Fibroblast of lung (primary cell): ENCODE data around the gene CARMIL1. TPM values are rescaled to one million over a fixed set of nuclear protein-coding genes. Genes with fewer than 3 reads are reported as not detected.
A peak's percentile ranks its signal among the peaks of the same experiment; 100 is the strongest.

Experiments
- DNase-seq, 2 donors: peaks; one replicate each; pipeline versions ENCODE4 v3.0.0 to v3.0.0-alpha.2; 2010; ENCODE audit warnings: low read depth in 2 of 2
- H2AFZ ChIP-seq: 2 replicates; pipeline ENCODE4 v1.5.1; 2012; ENCODE audit warnings: low read length, control low read depth, inconsistent platforms
- H3K27ac ChIP-seq: 2 replicates; pipeline ENCODE4 v1.5.1; 2011; ENCODE audit warnings: low read length, control low read depth; ENCODE audit not compliant: insufficient read depth
- H3K27me3 ChIP-seq: 2 replicates; pipeline ENCODE4 v1.5.1; 2011; ENCODE audit warnings: mild to moderate bottlenecking, low read length; ENCODE audit not compliant: control insufficient read depth, insufficient read depth
- H3K36me3 ChIP-seq: 2 replicates; pipeline ENCODE4 v1.5.1; 2011; ENCODE audit warnings: low read length; ENCODE audit not compliant: control insufficient read depth, insufficient read depth
- H3K4me1 ChIP-seq: 2 replicates; pipeline ENCODE4 v1.5.1; 2011; ENCODE audit warnings: low read length; ENCODE audit not compliant: control insufficient read depth, insufficient read depth; ENCODE audit errors: extremely low read depth
- H3K4me2 ChIP-seq: 2 replicates; pipeline ENCODE4 v1.5.1; 2011; ENCODE audit warnings: low read length, control low read depth; ENCODE audit not compliant: insufficient read depth; ENCODE audit errors: extremely low read depth
- H3K4me3 ChIP-seq, 4 experiments: fragments of 200-600 bp in 1 of 4; sonication (generic) in 1 of 4; replicated peaks in 1 of 4; 2 replicates each; pipeline ENCODE4 v1.5.1; 2011 to 2016; ENCODE audit warnings: low read length in 4 of 4, low read depth in 3 of 4, mild to moderate bottlenecking in 3 of 4, control low read depth in 2 of 4, inconsistent platforms in 1 of 4, mixed read lengths in 1 of 4; ENCODE audit not compliant: insufficient read depth in 1 of 4; ENCODE audit errors: control extremely low read depth in 1 of 4
- H3K79me2 ChIP-seq: 2 replicates; pipeline ENCODE4 v1.5.1; 2012; ENCODE audit warnings: mild to moderate bottlenecking, low read length, inconsistent platforms; ENCODE audit not compliant: control insufficient read depth, insufficient read depth
- H3K9ac ChIP-seq: 2 replicates; pipeline ENCODE4 v1.5.1; 2011; ENCODE audit warnings: mild to moderate bottlenecking, low read length, control low read depth; ENCODE audit not compliant: insufficient read depth
- H3K9me3 ChIP-seq: 2 replicates; pipeline ENCODE4 v1.5.1; 2012; ENCODE audit warnings: low read depth, low read length; ENCODE audit not compliant: control insufficient read depth, insufficient read depth
- H4K20me1 ChIP-seq: 2 replicates; pipeline ENCODE4 v1.5.1; 2011; ENCODE audit warnings: low read length; ENCODE audit not compliant: control insufficient read depth, insufficient read depth; ENCODE audit errors: extremely low read depth
- EZH2 ChIP-seq: IDR thresholded peaks from 2 replicates; pipeline ENCODE4 v1.5.1; 2012; ENCODE audit warnings: low read length, control low read depth, mild to moderate bottlenecking; ENCODE audit errors: missing control alignments
- polyA plus RNA-seq, 2 donors: library from polyadenylated mRNA; depleted of rRNA in 1 of 2; stranded (reverse) in 1 of 2; unstranded in 1 of 2; fragments of >200 nt; gene quantifications; 2 replicates each; pipeline ENCODE4 v1.2.1, GENCODE V29; 2011 to 2012; ENCODE audit warnings: missing spikeins in 1 of 2
- total RNA-seq: library from RNA; depleted of rRNA; stranded (reverse); fragments of >200 nt; gene quantifications from 2 replicates; pipeline ENCODE4 v1.2.1, GENCODE V29; 2014
- TF ChIP-seq, protein P1 (sequence below), 2 donors: IDR thresholded peaks in 1 of 2; conservative IDR thresholded peaks in 1 of 2; 1 replicate in 1 of 2; 2 replicates in 1 of 2; pipeline ENCODE4 v1.5.1; 2011 to 2012; ENCODE audit warnings: low read length in 2 of 2, control low read depth in 1 of 2, inconsistent platforms in 1 of 2, low read depth in 1 of 2, mild to moderate bottlenecking in 1 of 2

CARMIL1 gene
- total and polyA plus RNA-seq, 2 donors (not counting 1 experiment from before 2014, with no cell fraction given), result 10.2 to 12.5 TPM

DNA sequence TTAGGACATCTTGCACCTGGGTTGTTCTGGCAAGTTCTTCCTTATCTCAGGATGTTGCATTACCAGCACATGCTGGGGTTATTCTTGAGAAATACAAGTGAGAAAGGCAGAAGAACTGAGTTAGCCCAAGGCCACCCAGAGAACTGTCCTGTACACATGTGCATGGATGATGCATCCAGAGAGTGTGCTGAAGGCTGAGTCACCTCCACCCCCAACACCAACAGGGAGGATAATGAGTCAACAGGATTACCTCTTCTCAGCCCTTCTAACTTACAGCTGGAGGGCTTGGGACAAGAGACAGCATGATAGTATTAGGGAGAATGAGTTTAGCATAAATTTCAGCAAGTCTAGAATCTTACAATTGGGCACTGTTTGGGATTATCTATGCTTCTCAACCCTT, 381.3 kb downstream of the CARMIL1 start:
- Histone ChIP-seq H2AFZ (no peak overlapping the region), H4K20me1 (no peaks in the 10 kb centered on the region), H3K9ac (no peak overlapping the region), H3K9me3 (no peaks in the 10 kb centered on the region), H3K27ac (no peak overlapping the region), H3K4me2 (no peak overlapping the region), H3K79me2 (no peaks in the 10 kb centered on the region), H3K27me3 (no peaks in the 10 kb centered on the region), H3K4me1 (no peaks in the 10 kb centered on the region), H3K36me3 (no peaks in the 10 kb centered on the region), H3K4me3 (no peak overlapping the region)
- DNase-seq, result peak; percentile 8 to 37
- TF ChIP-seq, protein P1, sequence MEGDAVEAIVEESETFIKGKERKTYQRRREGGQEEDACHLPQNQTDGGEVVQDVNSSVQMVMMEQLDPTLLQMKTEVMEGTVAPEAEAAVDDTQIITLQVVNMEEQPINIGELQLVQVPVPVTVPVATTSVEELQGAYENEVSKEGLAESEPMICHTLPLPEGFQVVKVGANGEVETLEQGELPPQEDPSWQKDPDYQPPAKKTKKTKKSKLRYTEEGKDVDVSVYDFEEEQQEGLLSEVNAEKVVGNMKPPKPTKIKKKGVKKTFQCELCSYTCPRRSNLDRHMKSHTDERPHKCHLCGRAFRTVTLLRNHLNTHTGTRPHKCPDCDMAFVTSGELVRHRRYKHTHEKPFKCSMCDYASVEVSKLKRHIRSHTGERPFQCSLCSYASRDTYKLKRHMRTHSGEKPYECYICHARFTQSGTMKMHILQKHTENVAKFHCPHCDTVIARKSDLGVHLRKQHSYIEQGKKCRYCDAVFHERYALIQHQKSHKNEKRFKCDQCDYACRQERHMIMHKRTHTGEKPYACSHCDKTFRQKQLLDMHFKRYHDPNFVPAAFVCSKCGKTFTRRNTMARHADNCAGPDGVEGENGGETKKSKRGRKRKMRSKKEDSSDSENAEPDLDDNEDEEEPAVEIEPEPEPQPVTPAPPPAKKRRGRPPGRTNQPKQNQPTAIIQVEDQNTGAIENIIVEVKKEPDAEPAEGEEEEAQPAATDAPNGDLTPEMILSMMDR (conservative IDR thresholded peaks at IDR 0.05 in 1 of 2, IDR thresholded peaks at IDR 0.05 in 1 of 2; ENCODE audit: low read depth in 1 of 2, low read length in 2 of 2), result no peak
- no peak for TF ChIP-seq EZH2

DNA sequence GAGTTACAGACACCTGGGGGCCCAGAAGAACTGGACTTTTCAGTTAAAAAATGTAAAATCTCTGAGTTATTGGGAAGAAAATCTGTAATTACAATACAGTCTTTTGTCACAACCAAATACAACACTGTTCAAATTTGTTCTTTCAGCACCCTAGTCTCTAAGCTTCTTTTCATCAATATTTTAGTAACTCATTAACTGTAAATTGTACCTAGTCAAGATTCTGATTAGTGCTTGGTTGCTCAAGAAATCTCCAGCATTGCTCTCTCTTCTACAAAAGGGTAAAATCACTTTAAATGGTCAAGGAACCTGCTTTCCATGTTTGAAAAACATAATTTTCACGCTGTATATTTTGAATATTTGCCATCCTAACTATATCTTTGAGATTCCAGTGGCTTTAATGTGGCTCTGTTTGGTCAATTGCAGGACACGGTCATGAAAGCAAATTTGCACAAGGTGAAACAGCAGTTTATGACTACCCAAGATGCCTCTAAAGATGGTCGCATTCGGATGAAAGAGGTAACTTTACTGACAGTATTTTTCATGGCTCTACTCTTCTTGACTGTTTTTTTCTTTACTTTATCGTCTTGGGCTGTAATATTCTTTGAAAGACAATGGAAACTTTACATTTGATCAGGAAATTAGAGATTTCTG, 382.1 kb downstream of the CARMIL1 start:
- Histone ChIP-seq H3K4me2 (no peak overlapping the region), H3K27ac (no peak overlapping the region), H3K27me3 (no peaks in the 10 kb centered on the region), H3K36me3 (no peaks in the 10 kb centered on the region), H4K20me1 (no peaks in the 10 kb centered on the region), H3K79me2 (no peaks in the 10 kb centered on the region), H3K4me1 (no peaks in the 10 kb centered on the region), H2AFZ (no peak overlapping the region), H3K9me3 (no peaks in the 10 kb centered on the region), H3K4me3 (no peak overlapping the region), H3K9ac (no peak overlapping the region)
- no peak for TF ChIP-seq EZH2
- TF ChIP-seq, protein P1 (conservative IDR thresholded peaks at IDR 0.05 in 1 of 2, IDR thresholded peaks at IDR 0.05 in 1 of 2; ENCODE audit: low read depth in 1 of 2, low read length in 2 of 2), result no peak
- no peak for DNase-seq

DNA sequence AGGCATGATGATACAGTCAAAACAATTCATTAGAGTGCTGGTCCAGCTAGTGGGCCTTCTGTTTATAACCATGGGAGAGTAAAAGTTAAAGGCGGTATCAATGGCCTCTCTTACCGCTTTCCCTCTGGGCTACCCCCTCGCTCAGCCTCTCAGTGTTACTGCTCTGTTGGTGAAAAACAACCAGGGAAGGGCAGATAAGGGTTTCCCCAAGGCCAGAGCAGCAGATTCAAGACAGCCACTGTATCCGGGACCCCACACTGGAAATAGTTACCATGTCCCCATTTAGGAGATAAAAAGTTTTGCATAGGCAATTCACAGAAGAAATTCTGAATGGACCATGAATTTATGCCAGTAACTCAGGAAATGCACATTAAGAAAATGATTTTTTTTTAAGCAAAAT, 386.3 kb downstream of the CARMIL1 start:
- TF ChIP-seq EZH2, result no peak
- TF ChIP-seq, protein P1 (conservative IDR thresholded peaks at IDR 0.05 in 1 of 2, IDR thresholded peaks at IDR 0.05 in 1 of 2; ENCODE audit: low read depth in 1 of 2, low read length in 2 of 2), result no peak
- Histone ChIP-seq H3K9ac (no peak overlapping the region), H3K36me3 (no peaks in the 10 kb centered on the region), H3K79me2 (no peaks in the 10 kb centered on the region), H3K9me3 (no peaks in the 10 kb centered on the region), H2AFZ (no peak overlapping the region), H3K4me3 (no peak overlapping the region), H3K27ac (no peak overlapping the region), H3K4me1 (no peaks in the 10 kb centered on the region), H4K20me1 (no peaks in the 10 kb centered on the region), H3K4me2 (no peak overlapping the region), H3K27me3 (no peaks in the 10 kb centered on the region)
- DNase-seq, result no peak
